Cardiac fibroblast (primary cell): ENCODE measurements around the gene UCK1.

Source experiments
- DNase-seq, 2 donors: peaks; one replicate each; pipeline versions ENCODE4 v3.0.0 to v3.0.0-alpha.2; 2010; ENCODE audit warnings: low read depth in 2 of 2
- H3K4me3 ChIP-seq, 2 donors: replicated peaks in 1 of 2; 1 replicate in 1 of 2; 2 replicates in 1 of 2; pipeline ENCODE4 v1.5.1; 2011; ENCODE audit warnings: low read depth in 2 of 2, low read length in 2 of 2, mild to moderate bottlenecking in 2 of 2, moderate library complexity in 1 of 2
- CTCF ChIP-seq: IDR thresholded peaks from one replicate; pipeline ENCODE4 v1.5.1; 2011; ENCODE audit warnings: low read depth, mild to moderate bottlenecking, low read length, inconsistent platforms

The UCK1 gene

GRCh38 chr9:131500377-131500776 is 30.7 kb downstream of the UCK1 start:
- no peak for DNase-seq
- no peak overlapping the region for H3K4me3 ChIP-seq
- TF ChIP-seq CTCF: no peak

- H3K4me3 ChIP-seq: no peak overlapping the region
- TF ChIP-seq CTCF: no peak
- DNase-seq: no peak
Measured at GRCh38 chr9:131499254-131499767, 31.8 kb downstream of the UCK1 start.

GRCh38 chr9:131496844-131497405 is 34.1 kb downstream of the UCK1 start:
- DNase-seq: no peak
- TF ChIP-seq CTCF: no peak

GRCh38 chr9:131495785-131496184 is 35.3 kb downstream of the UCK1 start:
- H3K4me3 ChIP-seq: no peak overlapping the region
- no peak for TF ChIP-seq CTCF

More at GRCh38 chr9:131496844-131497405, 34.1 kb downstream of the UCK1 start:
- H3K4me3 ChIP-seq: no peak overlapping the region

GRCh38 chr9:131494296-131494870 is 36.7 kb downstream of the UCK1 start:
- no peak for DNase-seq
- TF ChIP-seq CTCF: no peak
- no peak overlapping the region for H3K4me3 ChIP-seq

More at GRCh38 chr9:131495785-131496184, 35.3 kb downstream of the UCK1 start:
- DNase-seq: no peak

- no peak for DNase-seq
- TF ChIP-seq CTCF: no peak
- H3K4me3 ChIP-seq: no peak overlapping the region
Measured at GRCh38 chr9:131492070-131492469, 39.0 kb downstream of the UCK1 start.
